A549 (cell line): ENCODE data around the gene ANTXR2. TPM values are rescaled to one million over a fixed set of nuclear protein-coding genes. Genes with fewer than 3 reads are reported as not detected.

Experiments
- ATAC-seq, 2 experiments: fragments of 200-7000 bp in 1 of 2; fragments of >200 bp in 1 of 2; cut with Nextera tagmentation in 1 of 2; cut with Tn5 transposase in 1 of 2; 3 replicates each; pipeline versions ENCODE4 v1.8.0 to v1.9.1; 2018 to 2020; ENCODE audit warnings: mild to moderate bottlenecking in 1 of 2, moderate library complexity in 1 of 2
- CTCF ChIA-PET: fragments of 300-600 bp; sonication (Branson Sonifier 250); formaldehyde crosslinking; extraction: SDS; loops from one replicate; lab custom pipeline; 2021; ENCODE audit warnings: antibody characterized with exemption, inconsistent platforms; lab: Yijun Ruan, JAX
- POLR2A ChIA-PET: fragments of 350-600 bp; formaldehyde crosslinking; extraction: SDS; loops from one replicate; lab custom pipeline; 2021; ENCODE audit warnings: antibody characterized with exemption, inconsistent platforms; lab: Yijun Ruan, JAX
- DNase-seq, 2 experiments: peaks; one replicate each; pipeline versions ENCODE4 v3.0.0 to v3.0.0-alpha.2; 2011 to 2016; ENCODE audit warnings: low read depth in 1 of 2, low spot score in 1 of 2
- FAIRE-seq: peaks from 2 replicates; lab custom pipeline; 2011; peaks lifted over from hg19 to GRCh38; lab: Jason Lieb, UNC
- H3K27ac ChIP-seq, 2 experiments: fragments of >200 bp; sonication (Bioruptor Twin); formaldehyde crosslinking; 3 replicates each; pipeline ENCODE4 v1.5.1; 2016 to 2017
- H3K4me1 ChIP-seq: fragments of >200 bp; sonication (Bioruptor Twin); formaldehyde crosslinking; 3 replicates; pipeline ENCODE4 v1.6.1; 2016
- H3K4me2 ChIP-seq: fragments of >200 bp; sonication (Bioruptor Twin); formaldehyde crosslinking; 3 replicates; pipeline ENCODE4 v1.6.1; 2016
- H3K4me3 ChIP-seq: fragments of >200 bp; sonication (Bioruptor Twin); formaldehyde crosslinking; 3 replicates; pipeline ENCODE4 v1.5.1; 2016
- H3K9me3 ChIP-seq: fragments of >200 bp; sonication (Bioruptor Twin); formaldehyde crosslinking; 3 replicates; pipeline ENCODE4 v1.6.1; 2016
- BHLHE40 ChIP-seq: IDR thresholded peaks from 2 replicates; pipeline ENCODE4 v1.6.1; 2012; ENCODE audit warnings: low read depth, low read length, inconsistent platforms
- CBX2 ChIP-seq: fragments of 200-600 bp; sonication (generic); IDR thresholded peaks from 2 replicates; pipeline ENCODE4 v1.6.1; 2016; ENCODE audit warnings: low read depth, mild to moderate bottlenecking, borderline replicate concordance
- CHD2 ChIP-seq: fragments of 150-350 bp; IDR thresholded peaks from 2 replicates; pipeline ENCODE4 v1.6.1; 2014; ENCODE audit warnings: low read length; ENCODE audit not compliant: partially characterized antibody
- CHD4 ChIP-seq: fragments of 200-600 bp; sonication (generic); IDR thresholded peaks from 2 replicates; pipeline ENCODE4 v1.6.1; 2016; ENCODE audit warnings: antibody characterized with exemption, mild to moderate bottlenecking, borderline replicate concordance
- EHMT2 ChIP-seq: fragments of 200-600 bp; sonication (generic); IDR thresholded peaks from 2 replicates; pipeline ENCODE4 v1.6.1; 2016; ENCODE audit warnings: antibody characterized with exemption, low read depth, mild to moderate bottlenecking, moderate library complexity
- ESRRA ChIP-seq: fragments of 150-350 bp; IDR thresholded peaks from 2 replicates; pipeline ENCODE4 v1.6.1; 2014; ENCODE audit warnings: mild to moderate bottlenecking, low read length, borderline replicate concordance
- KDM5A ChIP-seq: fragments of 200-600 bp; sonication (generic); IDR thresholded peaks from 2 replicates; pipeline ENCODE4 v1.6.1; 2016; ENCODE audit warnings: antibody characterized with exemption, mild to moderate bottlenecking
- MYC ChIP-seq: IDR thresholded peaks from 2 replicates; pipeline ENCODE4 v1.6.1; 2012; ENCODE audit warnings: mild to moderate bottlenecking, inconsistent platforms, low read length, improper control_type of control experiment, borderline replicate concordance
- POLR2A ChIP-seq: IDR thresholded peaks from 2 replicates; pipeline ENCODE4 v1.6.1; 2012; ENCODE audit warnings: mild to moderate bottlenecking, low read length
- RAD21 ChIP-seq, 2 experiments: fragments of >200 bp in 1 of 2; sonication (Bioruptor Twin) in 1 of 2; formaldehyde crosslinking in 1 of 2; IDR thresholded peaks in 1 of 2; conservative IDR thresholded peaks in 1 of 2; 2 replicates in 1 of 2; 3 replicates in 1 of 2; pipeline ENCODE4 v1.6.1; 2012 to 2018; ENCODE audit warnings: inconsistent platforms in 1 of 2
- RNF2 ChIP-seq: fragments of 200-600 bp; sonication (generic); IDR thresholded peaks from 2 replicates; pipeline ENCODE4 v1.6.1; 2016; ENCODE audit warnings: low read depth, mild to moderate bottlenecking, antibody characterized with exemption, moderate library complexity, borderline replicate concordance
- TP53 ChIP-seq: fragments of 250-450 bp; sonication (Bioruptor Pico); IDR thresholded peaks from 2 replicates; pipeline ENCODE4 v1.5.0; 2021; ENCODE audit warnings: mild to moderate bottlenecking, moderate library complexity
- ZFP36 ChIP-seq: fragments of 450-650 bp; IDR thresholded peaks from 2 replicates; pipeline ENCODE4 v1.6.1; 2014; ENCODE audit warnings: borderline replicate concordance; ENCODE audit not compliant: partially characterized antibody
- WGBS: methylation state at CpG from one replicate; pipeline ENCODE4 v1.1.6; 2017; ENCODE audit errors: missing lambda C conversion rate; 5-methylcytosine and 5-hydroxymethylcytosine counted together
- polyA plus RNA-seq, 4 experiments: library from polyadenylated mRNA; depleted of rRNA in 3 of 4; stranded (reverse); fragments of >200 nt; fragmentation: RNase III in 1 of 4; extraction: RNeasy Plus Mini Kit Qiagen cat#74134 plus additional on column Dnase treatment in 1 of 4; gene quantifications; 2 replicates in 3 of 4; 3 replicates in 1 of 4; pipeline ENCODE4 v1.2.3, GENCODE V29; 2011 to 2017
- TF ChIP-seq, protein P1 (sequence below): fragments of 150-350 bp; IDR thresholded peaks from 2 replicates; pipeline ENCODE4 v1.6.1; 2014; ENCODE audit warnings: low read depth, mild to moderate bottlenecking, low read length
- TF ChIP-seq, protein P2 (sequence below): fragments of 250-450 bp; sonication (Bioruptor Pico); IDR thresholded peaks from 2 replicates; pipeline ENCODE4 v1.5.0; 2021; ENCODE audit warnings: mild to moderate bottlenecking, moderate library complexity, borderline replicate concordance
- TF ChIP-seq, protein P3 (sequence below): fragments of 250-450 bp; sonication (Bioruptor Pico); IDR thresholded peaks from 2 replicates; pipeline ENCODE4 v1.5.0; 2020; ENCODE audit warnings: low read depth, mild to moderate bottlenecking, moderate library complexity
- TF ChIP-seq, protein P4 (sequence below): fragments of 450-650 bp; IDR thresholded peaks from 2 replicates; pipeline ENCODE4 v1.6.1; 2014; ENCODE audit warnings: antibody characterized with exemption
- TF ChIP-seq, protein P5 (sequence below): IDR thresholded peaks from 2 replicates; pipeline ENCODE4 v1.6.1; 2012; ENCODE audit warnings: low read depth, borderline replicate concordance

Gene ANTXR2
- polyA plus RNA-seq, 2 of the 4 experiments (the other 2 are of a cell fraction) = 2.3 to 3.0 TPM

DNA sequence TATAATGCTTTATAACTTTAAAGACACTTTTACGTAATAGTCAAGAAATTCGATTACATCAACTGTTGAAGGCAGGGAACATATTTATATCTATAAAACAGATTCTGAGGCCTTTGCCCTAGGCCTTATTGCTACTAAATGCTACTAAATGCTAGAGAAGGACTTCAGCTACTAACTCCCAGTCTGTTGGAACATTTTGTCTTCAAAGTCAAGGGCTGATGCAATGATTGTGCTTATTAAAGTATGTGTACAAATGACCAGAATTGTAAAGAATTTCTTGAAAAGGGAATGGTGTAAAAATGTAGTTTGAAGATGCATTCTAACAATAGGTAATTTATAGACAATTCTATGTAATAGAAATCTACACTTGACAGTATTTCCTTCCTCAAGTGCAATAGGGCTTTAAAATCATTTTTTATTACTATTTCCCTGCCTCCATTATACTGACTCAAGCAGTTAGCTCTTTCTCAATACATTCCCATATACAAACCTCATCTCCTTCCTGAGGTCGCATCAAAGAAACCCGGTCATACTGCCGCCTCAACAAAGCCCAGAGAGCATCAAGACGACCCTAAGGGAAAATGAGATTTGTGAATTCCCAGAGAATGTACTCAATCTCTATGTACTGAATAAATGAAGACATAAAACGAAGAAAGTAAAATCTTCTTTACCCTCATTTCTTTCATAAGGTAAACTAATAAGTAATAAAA is 95.7 kb downstream of the ANTXR2 start:
- no peak for FAIRE-seq
- CTCF ChIA-PET = no interaction called here
- no peak for ATAC-seq
- H3K4me2 ChIP-seq = no peak overlapping the region
- no peaks in the 10 kb centered on the region for H3K9me3 ChIP-seq
- WGBS = 58% methylated on average over 7 of the region's 7 CpGs
- POLR2A ChIA-PET = no interaction called here
- no peak overlapping the region for H3K27ac ChIP-seq
- no peak for DNase-seq
- no peak overlapping the region for H3K4me3 ChIP-seq
- H3K4me1 ChIP-seq = no peaks in the 10 kb centered on the region
- no peak for TF ChIP-seq CHD4

DNA sequence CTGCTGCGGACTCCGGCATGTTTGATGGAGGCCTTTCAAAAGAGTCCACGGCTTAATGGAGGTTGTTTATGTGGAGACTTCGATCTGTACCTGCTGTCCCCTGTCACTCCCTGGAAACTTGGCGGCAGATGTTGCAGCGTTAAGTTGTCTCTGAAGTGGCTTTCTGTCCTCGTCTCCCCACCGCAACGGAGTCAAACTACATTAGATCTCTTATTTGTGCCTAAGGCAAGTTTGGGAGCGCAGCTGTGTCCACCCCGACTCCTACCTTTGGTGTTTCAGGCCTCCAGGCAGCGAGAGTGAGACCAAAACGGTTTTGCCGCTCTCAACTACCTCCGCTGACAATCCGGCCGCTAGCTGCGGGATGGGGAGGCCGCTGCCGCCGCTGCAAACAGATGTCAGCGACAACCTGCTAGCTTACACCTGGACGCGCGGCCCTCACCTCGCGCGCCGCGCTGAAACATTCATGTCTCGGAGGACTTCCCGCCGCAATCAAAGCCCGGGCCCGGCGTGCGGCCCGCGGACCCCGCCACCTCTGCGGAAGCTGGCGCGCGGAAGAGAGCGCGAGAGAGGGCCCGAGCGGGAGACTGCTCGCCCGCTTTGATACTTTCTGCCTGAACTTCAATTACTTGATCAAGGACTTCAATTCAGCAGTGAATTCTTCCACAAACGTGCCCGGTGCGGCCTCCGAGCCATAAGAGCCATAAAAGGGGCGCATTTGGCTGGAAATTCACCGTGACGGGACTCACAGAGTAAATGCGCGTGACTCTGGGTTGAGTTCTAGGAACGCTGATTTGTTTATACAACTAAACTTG is 108.4 kb downstream of the ANTXR2 start:
- 80% methylated on average over 37 of the region's 60 CpGs for WGBS
- no peaks in the 10 kb centered on the region for H3K4me1 ChIP-seq
- ATAC-seq = no peak
- DNase-seq = no peak
- H3K4me2 ChIP-seq = no peak overlapping the region
- CTCF ChIA-PET = no interaction called here
- no peak overlapping the region for H3K4me3 ChIP-seq
- H3K9me3 ChIP-seq = no peaks in the 10 kb centered on the region
- TF ChIP-seq ESRRA (no peak), CHD4 (no peak), CBX2 (no peak), MYC (no peak), RAD21 (conservative IDR thresholded peaks at IDR 0.05 in 1 of 2, IDR thresholded peaks at IDR 0.05 in 1 of 2) (no peak), ZFP36 (no peak)
- TF ChIP-seq, all 56 proteins: peak for 0
- FAIRE-seq = no peak
- no peak overlapping the region for H3K27ac ChIP-seq
- POLR2A ChIA-PET = no interaction called here

DNA sequence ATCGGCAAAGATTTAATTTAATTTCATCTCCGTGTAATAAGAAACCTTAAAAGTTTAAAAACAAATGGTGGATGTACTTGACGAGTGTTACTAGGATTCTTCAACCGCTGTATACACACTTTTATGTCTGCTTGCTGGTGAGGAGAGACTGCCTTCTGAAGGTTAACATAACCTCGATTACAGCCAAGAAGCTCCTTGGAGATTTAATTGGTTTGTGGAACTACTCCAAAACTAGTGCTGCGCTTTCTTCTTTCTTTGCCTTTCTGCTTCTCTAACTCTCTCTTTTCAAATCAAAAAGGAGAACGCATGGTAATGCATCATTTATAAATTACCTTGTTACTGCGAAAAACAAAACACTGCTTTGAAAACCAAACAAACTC is 109.0 kb downstream of the ANTXR2 start:
- H3K4me3 ChIP-seq = no peak overlapping the region
- no peak for ATAC-seq
- POLR2A ChIA-PET = no interaction called here
- 73% methylated on average over 8 of the region's 8 CpGs for WGBS
- H3K4me2 ChIP-seq = no peak overlapping the region
- no peak overlapping the region for H3K27ac ChIP-seq
- FAIRE-seq = no peak
- CTCF ChIA-PET = interaction anchor here (0.6 kb wide), 1 partner anchor 1029 kb away, joined by 3 read pairs; no protein-coding TSS in a partner anchor
- DNase-seq = no peak
- H3K4me1 ChIP-seq = no peaks in the 10 kb centered on the region
- no peak for TF ChIP-seq EHMT2
- TF ChIP-seq KDM5A = no peak
- no peak for TF ChIP-seq BHLHE40
- TF ChIP-seq, protein P1, sequence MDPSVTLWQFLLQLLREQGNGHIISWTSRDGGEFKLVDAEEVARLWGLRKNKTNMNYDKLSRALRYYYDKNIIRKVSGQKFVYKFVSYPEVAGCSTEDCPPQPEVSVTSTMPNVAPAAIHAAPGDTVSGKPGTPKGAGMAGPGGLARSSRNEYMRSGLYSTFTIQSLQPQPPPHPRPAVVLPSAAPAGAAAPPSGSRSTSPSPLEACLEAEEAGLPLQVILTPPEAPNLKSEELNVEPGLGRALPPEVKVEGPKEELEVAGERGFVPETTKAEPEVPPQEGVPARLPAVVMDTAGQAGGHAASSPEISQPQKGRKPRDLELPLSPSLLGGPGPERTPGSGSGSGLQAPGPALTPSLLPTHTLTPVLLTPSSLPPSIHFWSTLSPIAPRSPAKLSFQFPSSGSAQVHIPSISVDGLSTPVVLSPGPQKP = no peak
- TF ChIP-seq, protein P2, sequence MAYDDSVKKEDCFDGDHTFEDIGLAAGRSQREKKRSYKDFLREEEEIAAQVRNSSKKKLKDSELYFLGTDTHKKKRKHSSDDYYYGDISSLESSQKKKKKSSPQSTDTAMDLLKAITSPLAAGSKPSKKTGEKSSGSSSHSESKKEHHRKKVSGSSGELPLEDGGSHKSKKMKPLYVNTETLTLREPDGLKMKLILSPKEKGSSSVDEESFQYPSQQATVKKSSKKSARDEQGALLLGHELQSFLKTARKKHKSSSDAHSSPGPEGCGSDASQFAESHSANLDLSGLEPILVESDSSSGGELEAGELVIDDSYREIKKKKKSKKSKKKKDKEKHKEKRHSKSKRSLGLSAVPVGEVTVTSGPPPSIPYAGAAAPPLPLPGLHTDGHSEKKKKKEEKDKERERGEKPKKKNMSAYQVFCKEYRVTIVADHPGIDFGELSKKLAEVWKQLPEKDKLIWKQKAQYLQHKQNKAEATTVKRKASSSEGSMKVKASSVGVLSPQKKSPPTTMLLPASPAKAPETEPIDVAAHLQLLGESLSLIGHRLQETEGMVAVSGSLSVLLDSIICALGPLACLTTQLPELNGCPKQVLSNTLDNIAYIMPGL (CRISPR knock-in tag) = no peak
- TF ChIP-seq POLR2A = no peak
- TF ChIP-seq, protein P3, sequence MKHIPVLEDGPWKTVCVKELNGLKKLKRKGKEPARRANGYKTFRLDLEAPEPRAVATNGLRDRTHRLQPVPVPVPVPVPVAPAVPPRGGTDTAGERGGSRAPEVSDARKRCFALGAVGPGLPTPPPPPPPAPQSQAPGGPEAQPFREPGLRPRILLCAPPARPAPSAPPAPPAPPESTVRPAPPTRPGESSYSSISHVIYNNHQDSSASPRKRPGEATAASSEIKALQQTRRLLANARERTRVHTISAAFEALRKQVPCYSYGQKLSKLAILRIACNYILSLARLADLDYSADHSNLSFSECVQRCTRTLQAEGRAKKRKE (CRISPR knock-in tag) = no peak
- no peak for TF ChIP-seq MYC
- TF ChIP-seq, protein P4, sequence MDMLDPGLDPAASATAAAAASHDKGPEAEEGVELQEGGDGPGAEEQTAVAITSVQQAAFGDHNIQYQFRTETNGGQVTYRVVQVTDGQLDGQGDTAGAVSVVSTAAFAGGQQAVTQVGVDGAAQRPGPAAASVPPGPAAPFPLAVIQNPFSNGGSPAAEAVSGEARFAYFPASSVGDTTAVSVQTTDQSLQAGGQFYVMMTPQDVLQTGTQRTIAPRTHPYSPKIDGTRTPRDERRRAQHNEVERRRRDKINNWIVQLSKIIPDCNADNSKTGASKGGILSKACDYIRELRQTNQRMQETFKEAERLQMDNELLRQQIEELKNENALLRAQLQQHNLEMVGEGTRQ = no peak
- TF ChIP-seq RNF2 = no peak
- no peak for TF ChIP-seq CHD2
- TF ChIP-seq, protein P5, sequence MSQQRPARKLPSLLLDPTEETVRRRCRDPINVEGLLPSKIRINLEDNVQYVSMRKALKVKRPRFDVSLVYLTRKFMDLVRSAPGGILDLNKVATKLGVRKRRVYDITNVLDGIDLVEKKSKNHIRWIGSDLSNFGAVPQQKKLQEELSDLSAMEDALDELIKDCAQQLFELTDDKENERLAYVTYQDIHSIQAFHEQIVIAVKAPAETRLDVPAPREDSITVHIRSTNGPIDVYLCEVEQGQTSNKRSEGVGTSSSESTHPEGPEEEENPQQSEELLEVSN = no peak
- TF ChIP-seq TP53 (CRISPR knock-in tag) = no peak
- H3K9me3 ChIP-seq = no peaks in the 10 kb centered on the region
